ENCODE results near the gene CNTN4. TPM values are rescaled to one million over a fixed set of nuclear protein-coding genes. Genes with fewer than 3 reads are reported as not detected.

The CNTN4 gene
- total and polyA plus RNA-seq, 2 of the 8 experiments (the other 6 are each of a cell fraction or from before 2014, with no cell fraction given) = 0.41 to 2.2 TPM

GRCh38 chr3:2927259-2927658 is 828.6 kb downstream of the CNTN4 start (continued):
- no peak for TF ChIP-seq ATF2 (IDR thresholded peaks at IDR 0.05; ENCODE audit: low read length)
- no peak for TF ChIP-seq MAX (IDR thresholded peaks at IDR 0.05)
- no peak for TF ChIP-seq SAP30 (IDR thresholded peaks at IDR 0.05; ENCODE audit: insufficient read depth, insufficient replicate concordance, low read length)
- no peak for TF ChIP-seq CHD1 (IDR thresholded peaks at IDR 0.05; ENCODE audit: low read depth, low read length)
- TF ChIP-seq GABPA (IDR thresholded peaks at IDR 0.05; ENCODE audit: borderline replicate concordance, insufficient read depth, low read length) = no peak
- no peak for TF ChIP-seq KDM5A (IDR thresholded peaks at IDR 0.05; ENCODE audit: low read length)
